Peyer's patch (tissue), 4 donors: ENCODE results near the gene ELK3. TPM values are rescaled to one million over a fixed set of nuclear protein-coding genes. Genes with fewer than 3 reads are reported as not detected.

ENCODE experiments used
- DNase-seq, 3 donors: peaks; one replicate each; pipeline ENCODE4 v3.0.0-alpha.2; 2017 to 2019
- H3K27ac ChIP-seq, 4 donors: fragments of 200-600 bp; sonication (generic); one replicate each; pipeline ENCODE4 v1.5.1; 2016 to 2019
- H3K27me3 ChIP-seq, 2 donors: fragments of 200-600 bp; sonication (generic); one replicate each; pipeline ENCODE4 v1.5.1; 2019
- H3K36me3 ChIP-seq, 3 donors: fragments of 200-600 bp; sonication (generic); one replicate each; pipeline ENCODE4 v1.5.1; 2016 to 2019
- H3K4me1 ChIP-seq, 4 donors: fragments of 200-600 bp; sonication (generic); one replicate each; pipeline ENCODE4 v1.5.1; 2016 to 2019
- H3K4me3 ChIP-seq, 4 donors: fragments of 200-600 bp; sonication (generic); 1 replicate in 3 of 4; 2 replicates in 1 of 4; pipeline ENCODE4 v1.5.1; 2016 to 2019; ENCODE audit warnings: mild to moderate bottlenecking in 1 of 4
- H3K9me3 ChIP-seq, 4 donors: fragments of 200-600 bp; sonication (generic); one replicate each; pipeline ENCODE4 v1.5.1; 2016 to 2019; ENCODE audit warnings: mild to moderate bottlenecking in 1 of 4
- CTCF ChIP-seq, 6 experiments: fragments of 450-650 bp in 4 of 6; fragments of 200-600 bp in 2 of 6; sonication (generic) in 1 of 6; IDR thresholded peaks; one replicate each; pipeline ENCODE4 v1.5.1; 2017 to 2019; ENCODE audit warnings: antibody characterized with exemption in 6 of 6, mild to moderate bottlenecking in 3 of 6, moderate library complexity in 1 of 6
- POLR2A ChIP-seq, 2 donors: fragments of 450-650 bp; IDR thresholded peaks; one replicate each; pipeline ENCODE4 v1.5.1; 2017; ENCODE audit warnings: antibody characterized with exemption in 2 of 2, mild to moderate bottlenecking in 2 of 2, moderate library complexity in 2 of 2
- total RNA-seq, 4 donors: library from RNA; depleted of rRNA; stranded (reverse); fragments of >200 nt; gene quantifications; one replicate each; pipeline ENCODE4 v1.1.0, GENCODE V29; 2016

ELK3 gene
- total RNA-seq, 4 donors from 2014 or later, result 5.1 to 23.9 (median 9.4) TPM

GRCh38 chr12:96213869-96214268 lies 19.7 kb downstream of the ELK3 start:
- no peaks in the 10 kb centered on the region for H3K36me3 ChIP-seq
- H3K4me1 ChIP-seq, result peaks cover 0 to 15% (median 7%) of the 10 kb centered on the region in 4 donors
- H3K27me3 ChIP-seq, result no peaks in the 10 kb centered on the region
- peak overlapping the region in 1 of 4 donors; percentile 56 for H3K27ac ChIP-seq
- no peak for TF ChIP-seq CTCF (IDR thresholded peaks at IDR 0.05)
- no peak for TF ChIP-seq POLR2A (IDR thresholded peaks at IDR 0.05)
- no peak overlapping the region for H3K4me3 ChIP-seq
- DNase-seq, result no peak
- H3K9me3 ChIP-seq, result no peaks in the 10 kb centered on the region

GRCh38 chr12:96215919-96216273 lies 21.7 kb downstream of the ELK3 start:
- no peak for TF ChIP-seq CTCF (IDR thresholded peaks at IDR 0.05)
- TF ChIP-seq POLR2A (IDR thresholded peaks at IDR 0.05), result no peak
- H3K4me1 ChIP-seq, result peaks cover 0 to 12% (median 7%) of the 10 kb centered on the region in 4 donors
- peak in 2 of 3 donors; percentile 11 to 42 for DNase-seq
- no peak overlapping the region for H3K27ac ChIP-seq
- H3K4me3 ChIP-seq, result no peak overlapping the region
- no peaks in the 10 kb centered on the region for H3K9me3 ChIP-seq
- no peaks in the 10 kb centered on the region for H3K36me3 ChIP-seq
- H3K27me3 ChIP-seq, result no peaks in the 10 kb centered on the region

GRCh38 chr12:96218989-96219678 lies 25.0 kb downstream of the ELK3 start:
- no peak for DNase-seq
- peaks cover 0 to 9% (median 2%) of the 10 kb centered on the region in 4 donors for H3K4me1 ChIP-seq
- TF ChIP-seq POLR2A (IDR thresholded peaks at IDR 0.05) (no peak), CTCF (IDR thresholded peaks at IDR 0.05) (no peak)
- H3K36me3 ChIP-seq, result no peaks in the 10 kb centered on the region
- H3K27ac ChIP-seq, result no peak overlapping the region
- no peak overlapping the region for H3K4me3 ChIP-seq
- no peaks in the 10 kb centered on the region for H3K9me3 ChIP-seq
- H3K27me3 ChIP-seq, result no peaks in the 10 kb centered on the region

GRCh38 chr12:96219700-96220206 lies 25.6 kb downstream of the ELK3 start:
- Histone ChIP-seq H3K27me3 (no peaks in the 10 kb centered on the region), H3K4me3 (no peak overlapping the region), H3K4me1 (peaks cover 0 to 9% (median 1%) of the 10 kb centered on the region in 4 donors), H3K9me3 (no peaks in the 10 kb centered on the region), H3K36me3 (no peaks in the 10 kb centered on the region), H3K27ac (no peak overlapping the region)
- TF ChIP-seq CTCF (IDR thresholded peaks at IDR 0.05) (no peak), POLR2A (IDR thresholded peaks at IDR 0.05) (no peak)
- peak in 1 of 3 donors; percentile 43 for DNase-seq

- peak in 1 of 3 donors; percentile 40 for DNase-seq
- Histone ChIP-seq H3K4me1 (peaks cover 0 to 2% (median 0%) of the 10 kb centered on the region in 4 donors), H3K36me3 (no peaks in the 10 kb centered on the region), H3K27ac (no peak overlapping the region), H3K27me3 (no peaks in the 10 kb centered on the region), H3K9me3 (no peaks in the 10 kb centered on the region), H3K4me3 (no peak overlapping the region)
- TF ChIP-seq POLR2A (IDR thresholded peaks at IDR 0.05), result no peak
- TF ChIP-seq CTCF (IDR thresholded peaks at IDR 0.05), result no peak
Measured at GRCh38 chr12:96220902-96221301, 26.7 kb downstream of the ELK3 start.
